ENCODE data around the gene ABCC1.

The ABCC1 gene

GRCh38 chr16:16000685-16001084, 51.3 kb downstream of the ABCC1 start:
- DNase-seq, result no peak

GRCh38 chr16:16001596-16002255, 52.3 kb downstream of the ABCC1 start:
- no peak for DNase-seq

GRCh38 chr16:16003719-16004313, 54.4 kb downstream of the ABCC1 start:
- DNase-seq, result no peak

- DNase-seq, result no peak
Observed at GRCh38 chr16:16004314-16004749, 54.9 kb downstream of the ABCC1 start.

- DNase-seq, result no peak
Observed at GRCh38 chr16:16005721-16006120, 56.3 kb downstream of the ABCC1 start.

GRCh38 chr16:16006650-16007049, 57.2 kb downstream of the ABCC1 start:
- DNase-seq, result no peak

- no peak for DNase-seq
Observed at GRCh38 chr16:16007743-16008111, 58.3 kb downstream of the ABCC1 start.

GRCh38 chr16:16008666-16009065, 59.2 kb downstream of the ABCC1 start:
- no peak for DNase-seq

GRCh38 chr16:16009401-16009800, 60.0 kb downstream of the ABCC1 start:
- DNase-seq, result no peak

GRCh38 chr16:16010194-16010593, 60.8 kb downstream of the ABCC1 start:
- no peak for DNase-seq

- no peak for DNase-seq
Observed at GRCh38 chr16:16012144-16012543, 62.7 kb downstream of the ABCC1 start.

GRCh38 chr16:16013812-16014211, 64.4 kb downstream of the ABCC1 start:
- no peak for DNase-seq

- no peak for DNase-seq
Observed at GRCh38 chr16:16014329-16015224, 65.2 kb downstream of the ABCC1 start.

GRCh38 chr16:16015849-16016248, 66.4 kb downstream of the ABCC1 start:
- DNase-seq, result no peak

GRCh38 chr16:16016388-16016964, 67.1 kb downstream of the ABCC1 start:
- no peak for DNase-seq

GRCh38 chr16:16017812-16018211, 68.4 kb downstream of the ABCC1 start:
- no peak for DNase-seq

- DNase-seq, result no peak
Observed at GRCh38 chr16:16018705-16019104, 69.3 kb downstream of the ABCC1 start.

GRCh38 chr16:16019488-16019887, 70.1 kb downstream of the ABCC1 start:
- DNase-seq, result no peak

- no peak for DNase-seq
Observed at GRCh38 chr16:16020291-16020690, 70.9 kb downstream of the ABCC1 start.

- DNase-seq, result no peak
Observed at GRCh38 chr16:16021020-16021419, 71.6 kb downstream of the ABCC1 start.

GRCh38 chr16:16021646-16021987, 72.2 kb downstream of the ABCC1 start:
- DNase-seq, result no peak

- DNase-seq, result peak; percentile 91
Observed at GRCh38 chr16:16021988-16022682, 72.7 kb downstream of the ABCC1 start.

GRCh38 chr16:16022683-16023064, 73.3 kb downstream of the ABCC1 start:
- DNase-seq, result no peak
